Activated naive CD4-positive, alpha-beta T cell treated with anti-CD3 and anti-CD28 coated beads, Interleukin-2, amount 10 ng/mL, durations not matched to agents 7 days and 5 days (primary cell): ENCODE results near the gene ZNF580.

ENCODE experiments used
- CTCF ChIA-PET: fragments of 350-600 bp; sonication (Branson Sonifier 250); formaldehyde crosslinking; loops from one replicate; lab custom pipeline; 2021; ENCODE audit warnings: antibody characterized with exemption; lab: Charles Lee
- DNase-seq: peaks from one replicate; pipeline ENCODE4 v3.0.0-alpha.2; 2020
- H3K27ac Mint-ChIP-seq: one replicate; pipeline ENCODE4 v1.8.0; 2021; ENCODE audit warnings: mild to moderate bottlenecking, moderate library complexity, mixed read lengths
- H3K27me3 Mint-ChIP-seq: one replicate; pipeline ENCODE4 v1.8.0; 2021; ENCODE audit warnings: mild to moderate bottlenecking, mixed read lengths
- H3K36me3 Mint-ChIP-seq: one replicate; pipeline ENCODE4 v1.8.0; 2021; ENCODE audit warnings: mixed read lengths
- H3K4me1 Mint-ChIP-seq: one replicate; pipeline ENCODE4 v1.8.0; 2021; ENCODE audit warnings: mixed read lengths
- H3K4me3 Mint-ChIP-seq: one replicate; pipeline ENCODE4 v1.8.0; 2021; ENCODE audit warnings: mild to moderate bottlenecking, moderate library complexity, mixed read lengths
- H3K9me3 Mint-ChIP-seq: one replicate; pipeline ENCODE4 v1.8.0; 2021; ENCODE audit warnings: mixed read lengths

The ZNF580 gene

DNA sequence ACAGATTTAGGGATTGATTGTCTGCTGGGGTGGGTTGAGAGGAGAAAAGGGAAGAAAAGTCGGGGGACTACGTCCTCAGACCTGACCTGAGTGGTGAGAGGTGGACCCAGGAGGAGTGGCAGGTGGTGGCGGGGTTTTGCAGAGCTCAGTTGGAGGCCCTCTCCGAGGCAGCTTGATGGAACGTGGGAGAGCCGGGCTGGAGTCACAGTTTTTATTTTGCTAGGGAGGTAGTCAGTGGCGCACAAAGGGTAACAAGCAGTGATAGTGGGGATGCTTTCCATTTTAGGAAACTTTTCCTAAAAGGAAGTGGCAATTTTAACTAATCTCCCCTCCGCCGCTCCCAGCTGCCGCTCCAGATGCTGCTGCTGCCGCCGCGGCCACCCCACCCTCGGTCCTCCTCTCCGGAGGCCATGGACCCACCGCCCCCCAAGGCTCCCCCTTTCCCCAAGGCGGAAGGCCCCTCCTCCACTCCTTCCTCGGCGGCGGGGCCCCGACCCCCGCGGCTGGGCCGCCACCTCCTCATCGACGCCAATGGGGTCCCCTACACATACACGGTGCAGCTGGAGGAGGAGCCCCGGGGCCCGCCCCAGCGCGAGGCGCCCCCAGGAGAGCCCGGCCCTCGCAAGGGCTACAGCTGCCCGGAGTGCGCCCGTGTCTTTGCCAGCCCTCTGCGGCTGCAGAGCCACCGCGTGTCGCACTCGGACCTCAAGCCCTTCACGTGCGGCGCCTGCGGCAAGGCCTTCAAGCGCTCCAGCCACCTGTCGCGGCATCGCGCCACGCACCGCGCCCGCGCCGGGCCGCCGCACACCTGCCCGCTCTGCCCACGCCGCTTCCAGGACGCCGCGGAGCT lies 1.6 kb downstream of the ZNF580 start:
- Mint-ChIP-seq H3K36me3 (peaks cover 17% of the 10 kb centered on the region), H3K9me3 (no peaks in the 10 kb centered on the region), H3K4me1 (peaks cover 70% of the 10 kb centered on the region), H3K27ac (peak overlapping the region; percentile 93), H3K27me3 (no peaks in the 10 kb centered on the region), H3K4me3 (peak overlapping the region; percentile 92)
- CTCF ChIA-PET, result interaction anchor here (0.9 to 2.7 kb wide), 4 partner anchors 10 to 139 kb away, joined by 3 to 15 read pairs (median 3); no protein-coding TSS in a partner anchor
- DNase-seq, result peak; percentile 39

DNA sequence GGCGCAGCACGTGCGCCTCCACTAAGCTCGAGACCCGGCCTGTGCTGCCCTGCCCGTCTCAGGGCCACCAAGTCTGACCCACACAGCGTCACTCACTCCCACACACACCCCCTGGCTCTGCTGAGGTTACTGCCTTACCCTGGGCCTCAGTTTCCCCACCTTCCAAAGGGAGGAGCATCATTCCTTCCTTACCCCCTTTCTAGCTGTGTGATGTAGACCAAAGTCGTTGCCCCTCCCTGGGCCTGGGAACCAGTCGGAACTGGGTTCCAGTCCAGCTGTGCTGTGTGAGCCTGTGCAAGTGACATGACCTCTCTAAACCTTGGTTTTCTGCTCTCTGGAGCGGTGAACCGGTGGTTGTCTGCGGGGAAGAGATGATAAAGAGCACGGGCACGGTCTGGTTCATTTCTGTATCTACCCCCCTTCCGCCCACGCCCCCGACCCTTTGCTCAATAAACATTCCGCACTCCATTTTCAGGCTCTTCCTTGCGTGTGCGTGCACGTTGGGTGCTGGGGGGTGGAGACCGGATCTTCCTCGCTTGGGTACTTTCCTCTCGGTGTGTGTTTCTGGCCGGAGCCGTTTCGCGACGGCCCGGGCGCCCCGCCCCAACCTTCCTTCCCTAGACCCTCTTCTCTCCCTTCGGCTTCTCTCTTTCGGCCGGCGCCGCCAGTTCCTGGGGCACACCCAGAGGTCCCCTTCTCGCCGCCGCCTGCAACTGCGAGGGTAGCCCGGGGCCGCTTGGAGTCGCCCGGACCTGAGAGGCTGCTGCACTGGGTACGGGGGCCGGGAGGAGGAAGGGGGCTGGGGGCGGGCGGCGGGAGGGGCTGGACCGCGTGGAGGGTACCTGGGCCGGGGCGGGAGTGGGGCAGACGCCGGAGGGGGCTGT lies 2.4 kb downstream of the ZNF580 start, which contains the start of gene ZNF581:
Gene ZNF581, plus strand, starts transcription at position 647 of the 884 bp plus-strand sequence. CDS start 923 bp downstream, outside the sequence.
- Mint-ChIP-seq H3K27me3 (no peaks in the 10 kb centered on the region), H3K4me3 (peak within 1 kb of the TSS; percentile 92), H3K4me1 (peaks cover 67% of the 10 kb centered on the region), H3K27ac (peak within 1 kb of the TSS; percentile 93), H3K36me3 (peaks cover 13% of the 10 kb centered on the region), H3K9me3 (no peaks in the 10 kb centered on the region)
- peak; percentile 84 for DNase-seq
- CTCF ChIA-PET, result interaction anchor here (0.9 to 2.7 kb wide), 4 partner anchors 10 to 139 kb away, joined by 3 to 15 read pairs (median 3); no protein-coding TSS in a partner anchor

DNA sequence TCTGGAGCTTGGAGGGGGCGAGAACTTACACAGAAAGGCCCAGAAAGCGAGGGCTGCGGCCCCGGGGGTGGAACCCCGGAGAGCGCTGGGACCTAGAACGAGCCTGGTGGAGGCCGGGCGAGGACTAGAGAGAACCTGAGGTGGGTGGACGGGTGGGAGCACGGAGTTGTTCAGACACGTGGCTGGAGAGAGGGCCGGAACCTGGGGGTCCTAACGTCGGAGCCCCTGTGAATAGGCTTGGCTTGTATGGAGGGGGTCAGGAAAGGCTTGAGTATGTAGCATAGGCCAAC lies 3.0 kb downstream of the ZNF580 start:
- H3K9me3 Mint-ChIP-seq, result no peaks in the 10 kb centered on the region
- H3K4me3 Mint-ChIP-seq, result peak overlapping the region; percentile 92
- DNase-seq, result no peak
- no peaks in the 10 kb centered on the region for H3K27me3 Mint-ChIP-seq
- peak overlapping the region; percentile 93 for H3K27ac Mint-ChIP-seq
- peaks cover 67% of the 10 kb centered on the region for H3K4me1 Mint-ChIP-seq
- CTCF ChIA-PET, result interaction anchor here (2.7 kb wide), 1 partner anchor 12 kb away, joined by 15 read pairs; no protein-coding TSS in a partner anchor
- peaks cover 11% of the 10 kb centered on the region for H3K36me3 Mint-ChIP-seq

DNA sequence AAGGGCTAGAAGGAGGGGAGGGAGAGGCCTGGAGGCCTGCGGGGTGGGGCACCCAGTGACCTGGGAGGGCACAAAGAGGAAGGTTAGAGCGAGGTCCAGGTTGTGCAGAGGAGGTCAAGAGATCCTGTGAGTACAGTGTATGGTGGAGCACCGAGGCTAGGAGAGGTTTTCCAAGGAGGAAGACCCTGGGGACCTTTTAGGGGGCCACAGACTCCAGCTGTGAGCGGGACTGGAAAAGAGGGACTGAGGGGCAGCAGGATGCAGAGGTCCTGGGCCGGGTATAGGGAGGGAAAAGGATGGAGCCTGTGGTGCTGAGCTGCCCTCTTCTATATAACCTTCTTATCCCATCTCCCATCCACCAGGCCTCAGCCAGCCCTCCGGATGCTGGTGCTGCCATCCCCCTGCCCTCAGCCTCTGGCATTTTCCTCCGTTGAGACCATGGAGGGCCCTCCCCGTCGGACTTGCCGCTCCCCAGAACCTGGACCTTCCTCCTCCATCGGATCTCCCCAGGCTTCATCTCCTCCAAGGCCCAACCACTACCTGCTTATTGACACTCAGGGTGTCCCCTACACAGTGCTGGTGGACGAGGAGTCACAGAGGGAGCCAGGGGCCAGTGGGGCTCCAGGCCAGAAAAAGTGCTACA lies 3.5 kb downstream of the ZNF580 start:
- H3K4me3 Mint-ChIP-seq, result peak overlapping the region; percentile 92
- H3K27me3 Mint-ChIP-seq, result no peaks in the 10 kb centered on the region
- H3K4me1 Mint-ChIP-seq, result peaks cover 64% of the 10 kb centered on the region
- DNase-seq, result no peak
- CTCF ChIA-PET, result interaction anchor here (1.9 to 2.7 kb wide), 2 partner anchors 11 to 12 kb away, joined by 7 to 15 read pairs; no protein-coding TSS in a partner anchor
- peak overlapping the region; percentile 93 for H3K27ac Mint-ChIP-seq
- no peaks in the 10 kb centered on the region for H3K9me3 Mint-ChIP-seq
- H3K36me3 Mint-ChIP-seq, result peaks cover 9% of the 10 kb centered on the region

DNA sequence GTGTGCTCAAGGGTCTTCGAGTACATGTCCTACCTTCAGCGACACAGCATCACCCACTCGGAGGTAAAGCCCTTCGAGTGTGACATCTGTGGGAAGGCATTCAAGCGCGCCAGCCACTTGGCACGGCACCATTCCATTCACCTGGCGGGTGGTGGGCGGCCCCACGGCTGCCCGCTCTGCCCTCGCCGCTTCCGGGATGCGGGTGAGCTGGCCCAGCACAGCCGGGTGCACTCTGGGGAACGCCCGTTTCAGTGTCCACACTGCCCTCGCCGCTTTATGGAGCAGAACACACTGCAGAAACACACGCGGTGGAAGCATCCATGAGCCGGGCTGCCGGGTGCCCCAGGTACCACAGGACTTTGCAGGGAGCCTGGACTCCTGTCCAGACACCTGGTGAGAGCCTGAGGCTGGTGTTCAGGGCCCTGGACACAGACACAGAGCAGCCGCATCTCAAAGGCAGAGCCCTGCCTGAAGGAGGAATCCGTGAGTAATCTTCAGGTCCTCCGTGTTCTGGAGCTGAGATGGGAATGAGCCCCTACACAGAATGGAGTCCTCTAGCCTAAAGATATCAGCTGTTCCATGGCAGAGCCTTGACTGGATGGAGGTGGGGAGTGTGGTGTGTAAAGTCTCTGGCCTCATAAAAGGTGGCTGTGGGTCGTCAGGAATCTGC lies 4.2 kb downstream of the ZNF580 start:
- CTCF ChIA-PET, result interaction anchor here (1.6 to 1.9 kb wide), 2 partner anchors 9 to 12 kb away, joined by 4 to 7 read pairs; no protein-coding TSS in a partner anchor
- Mint-ChIP-seq H3K4me3 (peak overlapping the region; percentile 92), H3K4me1 (peaks cover 62% of the 10 kb centered on the region), H3K27me3 (no peaks in the 10 kb centered on the region), H3K36me3 (peaks cover 12% of the 10 kb centered on the region), H3K27ac (peak overlapping the region; percentile 93), H3K9me3 (no peaks in the 10 kb centered on the region)
- no peak for DNase-seq

DNA sequence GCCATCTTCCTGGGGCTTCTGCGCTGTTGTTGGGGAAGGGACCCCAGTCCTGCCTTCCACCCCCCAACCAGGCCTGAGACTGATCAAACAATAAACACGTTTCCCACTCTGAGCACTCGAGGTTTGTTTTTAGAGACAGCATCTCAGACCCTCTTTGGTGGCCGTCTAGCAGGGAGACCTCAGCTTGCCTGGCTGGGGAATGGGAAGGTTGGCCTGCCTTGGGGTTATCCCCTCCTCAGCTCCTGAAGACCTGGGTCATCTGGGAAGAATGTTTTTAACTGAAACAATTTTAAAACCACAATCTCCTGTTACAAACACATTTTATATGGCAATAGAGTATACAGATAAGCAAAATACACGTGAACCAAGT lies 4.7 kb downstream of the ZNF580 start:
- Mint-ChIP-seq H3K36me3 (peaks cover 12% of the 10 kb centered on the region), H3K27me3 (no peaks in the 10 kb centered on the region), H3K27ac (peak overlapping the region; percentile 73), H3K4me1 (peaks cover 59% of the 10 kb centered on the region), H3K9me3 (no peaks in the 10 kb centered on the region), H3K4me3 (peak overlapping the region; percentile 57)
- CTCF ChIA-PET, result interaction anchor here (1.6 to 1.9 kb wide), 2 partner anchors 9 to 13 kb away, joined by 4 to 7 read pairs; no protein-coding TSS in a partner anchor
- DNase-seq, result no peak

DNA sequence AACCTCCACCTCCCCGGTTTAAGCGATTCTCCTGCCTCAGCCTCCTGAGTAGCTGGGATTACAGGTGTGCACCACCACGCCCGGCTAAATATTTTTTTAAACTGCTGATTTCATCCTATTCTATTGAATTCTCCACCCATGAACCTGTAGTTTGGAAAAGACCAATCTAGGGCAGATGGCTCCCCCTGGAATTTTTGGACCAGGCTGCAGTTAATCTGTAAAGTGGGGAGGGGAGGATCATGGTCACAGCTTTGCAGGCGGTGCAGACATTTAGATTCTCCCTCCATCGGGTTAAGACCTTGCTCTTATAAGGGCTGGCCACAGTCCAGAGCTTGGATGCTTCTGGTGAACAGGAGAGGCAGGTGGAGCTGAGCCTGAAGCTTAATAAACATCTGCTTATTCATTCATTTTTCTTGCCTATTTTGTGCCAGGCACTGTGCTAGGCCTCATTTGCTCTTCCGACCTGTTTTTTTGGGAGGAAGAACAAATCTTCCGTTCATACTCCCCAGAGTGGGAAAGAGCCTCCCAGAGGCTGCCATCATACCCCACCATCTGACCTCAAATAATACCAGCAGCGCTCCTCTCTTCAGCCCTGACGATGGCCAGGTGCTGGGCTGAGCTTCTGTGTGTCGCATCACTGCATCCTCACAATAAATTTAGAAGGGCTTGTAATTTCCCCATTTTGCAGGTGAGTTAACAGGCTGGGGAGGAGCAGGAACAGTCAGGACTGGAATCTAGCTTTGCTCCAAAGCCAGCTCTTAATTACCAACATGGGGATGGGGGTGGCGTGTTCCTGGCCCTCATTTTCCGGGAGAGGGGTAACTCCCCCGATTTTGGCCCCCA lies 6.3 kb downstream of the ZNF580 start:
- Mint-ChIP-seq H3K27ac (peak overlapping the region; percentile 60), H3K36me3 (peaks cover 12% of the 10 kb centered on the region), H3K4me1 (peaks cover 57% of the 10 kb centered on the region), H3K27me3 (no peaks in the 10 kb centered on the region), H3K4me3 (peak overlapping the region; percentile 77), H3K9me3 (no peaks in the 10 kb centered on the region)
- CTCF ChIA-PET, result interaction anchor here (0.9 to 2.2 kb wide), 3 partner anchors 14 to 25 kb away, joined by 3 to 10 read pairs (median 3); no protein-coding TSS in a partner anchor
- no peak for DNase-seq

DNA sequence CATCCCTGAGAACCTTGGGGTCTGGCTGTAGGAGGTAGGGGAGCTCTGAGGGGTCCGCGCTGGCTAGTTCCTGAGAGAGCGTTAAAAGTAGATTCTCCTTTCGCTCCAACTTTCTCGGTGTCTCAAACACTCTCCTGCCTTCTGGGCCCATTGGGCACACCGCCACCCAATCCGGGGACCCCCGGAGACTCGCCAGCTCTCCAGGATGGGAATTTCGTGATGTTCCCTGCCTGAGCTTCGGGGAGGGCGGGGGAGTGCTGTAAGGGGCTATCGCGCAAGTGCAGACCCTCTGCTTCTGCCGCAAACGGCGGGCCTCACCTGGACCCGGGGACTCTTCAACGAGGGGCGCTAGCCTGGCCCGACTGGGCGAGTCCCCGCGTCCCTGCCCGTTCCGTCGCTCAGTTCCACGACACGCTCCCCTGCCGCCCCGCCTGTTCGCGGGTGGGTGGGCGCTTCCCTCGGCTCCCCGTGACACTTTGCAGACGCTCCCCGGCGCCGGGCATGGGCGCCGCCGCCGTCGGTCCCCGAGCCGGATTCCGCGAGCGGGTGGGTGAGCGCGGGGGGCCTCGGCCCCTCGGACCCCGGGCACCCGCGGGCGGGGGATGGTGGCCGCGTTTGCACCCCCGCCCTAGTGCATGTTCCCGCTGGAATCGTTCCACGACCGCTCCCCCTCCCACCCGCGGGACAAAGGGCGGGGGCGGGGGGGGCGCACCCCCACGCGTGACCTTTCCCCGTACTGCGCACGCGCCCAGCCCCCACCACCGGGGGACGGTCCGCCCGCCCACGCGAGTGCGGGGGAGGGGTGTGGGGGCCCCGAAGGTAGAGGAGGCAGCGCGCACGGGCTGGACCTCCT lies 7.2 kb downstream of the ZNF580 start, which contains the start of gene CCDC106:
Gene CCDC106, plus strand, starts transcription at position 481 of the 853 bp plus-strand sequence. CDS start 835 bp downstream, outside the sequence.
- CTCF ChIA-PET, result interaction anchor here (0.9 to 2.2 kb wide), 2 partner anchors 15 to 17 kb away, joined by 3 to 10 read pairs; no protein-coding TSS in a partner anchor
- Mint-ChIP-seq H3K36me3 (peaks cover 12% of the 10 kb centered on the region), H3K9me3 (no peaks in the 10 kb centered on the region), H3K4me1 (peaks cover 56% of the 10 kb centered on the region), H3K27me3 (no peaks in the 10 kb centered on the region), H3K27ac (peak within 1 kb of the TSS; percentile 77), H3K4me3 (peak within 1 kb of the TSS; percentile 77)
- DNase-seq, result peak; percentile 60

DNA sequence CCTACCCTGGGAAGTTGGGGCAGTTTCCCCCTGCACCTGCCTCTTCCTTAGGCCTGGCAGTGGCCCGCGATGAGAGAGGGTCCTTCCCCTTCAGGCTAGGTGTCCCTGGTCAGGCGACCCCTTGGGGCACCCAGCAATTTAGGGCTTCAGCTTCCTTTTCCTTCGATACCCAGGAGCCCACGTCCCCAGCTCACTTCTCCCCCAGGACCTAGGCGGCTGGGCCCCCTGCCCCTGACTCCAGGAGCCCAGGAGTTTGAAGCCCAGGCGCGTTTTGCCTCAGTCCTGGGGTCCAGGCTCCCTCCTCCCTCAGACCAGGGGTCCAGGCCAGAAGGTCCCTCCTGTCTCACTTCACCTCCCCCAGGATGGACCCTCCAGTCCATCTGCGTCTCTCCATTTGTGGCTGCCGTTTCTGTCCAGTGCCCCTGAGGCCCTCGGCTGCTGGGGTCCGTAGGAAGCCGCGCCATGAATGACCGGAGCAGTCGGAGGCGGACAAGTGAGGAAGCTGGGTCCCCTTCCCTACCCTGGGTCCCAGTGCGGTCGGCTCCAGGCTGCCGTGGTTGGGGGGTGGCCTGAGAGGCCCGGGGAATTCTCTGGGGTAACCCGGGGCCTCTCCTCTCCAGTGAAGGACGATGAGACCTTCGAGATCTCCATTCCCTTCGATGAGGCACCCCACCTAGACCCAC lies 7.9 kb downstream of the ZNF580 start:
- H3K36me3 Mint-ChIP-seq, result peaks cover 10% of the 10 kb centered on the region
- CTCF ChIA-PET, result interaction anchor here (1.0 to 2.2 kb wide), 3 partner anchors 11 to 16 kb away, joined by 3 to 10 read pairs (median 4); no protein-coding TSS in a partner anchor
- DNase-seq, result no peak
- peak overlapping the region; percentile 73 for H3K4me3 Mint-ChIP-seq
- peaks cover 54% of the 10 kb centered on the region for H3K4me1 Mint-ChIP-seq
- H3K27ac Mint-ChIP-seq, result peak overlapping the region; percentile 67
- H3K9me3 Mint-ChIP-seq, result no peaks in the 10 kb centered on the region
- H3K27me3 Mint-ChIP-seq, result peaks cover 2% of the 10 kb centered on the region

DNA sequence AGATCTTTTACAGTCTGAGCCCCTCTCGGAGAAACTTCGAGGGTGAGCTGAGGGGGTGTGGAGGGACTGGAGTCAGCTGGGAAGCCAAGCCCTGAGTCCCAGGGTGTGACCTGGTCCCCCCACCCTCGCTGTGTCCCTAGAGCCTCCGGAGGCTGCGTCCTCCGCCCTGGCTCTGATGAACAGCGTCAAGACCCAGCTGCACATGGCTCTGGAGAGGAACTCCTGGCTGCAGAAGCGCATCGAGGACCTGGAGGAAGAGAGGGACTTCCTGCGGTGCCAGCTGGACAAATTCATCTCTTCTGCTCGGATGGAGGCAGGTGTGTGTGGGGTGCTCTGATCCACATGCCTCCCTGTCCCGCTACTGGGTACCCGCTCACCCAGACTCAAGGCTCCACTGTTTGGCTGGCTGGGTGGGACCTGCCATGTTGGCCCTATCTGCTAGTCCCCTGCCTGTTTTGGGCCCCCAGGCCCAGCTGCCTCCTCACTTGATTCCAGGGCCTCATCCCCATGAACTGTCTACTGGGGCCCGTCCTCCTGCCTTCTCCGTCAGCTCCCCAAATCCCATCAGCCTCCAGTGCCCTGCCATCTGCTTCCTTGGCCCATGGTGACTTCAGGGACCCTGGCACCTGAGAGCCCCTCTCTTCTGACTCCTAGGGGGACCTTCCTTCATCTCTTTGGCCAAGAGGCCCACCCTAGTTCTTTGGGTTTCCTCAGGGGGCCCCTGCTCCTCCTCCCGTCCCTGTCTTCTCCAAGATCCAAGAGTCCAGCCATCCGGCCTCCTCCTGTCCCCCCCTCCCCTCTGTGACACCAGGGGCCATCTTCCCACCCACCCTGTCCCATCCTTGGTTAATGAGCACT lies 8.7 kb downstream of the ZNF580 start:
- Mint-ChIP-seq H3K36me3 (peaks cover 8% of the 10 kb centered on the region), H3K27me3 (peaks cover 4% of the 10 kb centered on the region), H3K4me1 (peaks cover 47% of the 10 kb centered on the region), H3K9me3 (no peaks in the 10 kb centered on the region), H3K4me3 (peak overlapping the region; percentile 73), H3K27ac (peak overlapping the region; percentile 19)
- CTCF ChIA-PET, result interaction anchor here (1.0 to 1.1 kb wide), 2 partner anchors 12 to 17 kb away, joined by 3 to 4 read pairs; no protein-coding TSS in a partner anchor
- no peak for DNase-seq
